Endothelial cell of umbilical vein (primary cell): Measurements from ENCODE around the gene MELTF. TPM values are rescaled to one million over a fixed set of nuclear protein-coding genes. Genes with fewer than 3 reads are reported as not detected.

Experiments
- BruUV-seq: library from RNA; stranded (reverse); fragments of 400-500 nt; replicated peaks from 2 replicates; lab custom pipeline; 2021; lab: Mats Ljungman, UMichigan
- CTCF ChIA-PET: fragments of 300-600, 350-600 bp; sonication (Branson Sonifier 250); formaldehyde crosslinking; loops from one replicate; lab custom pipeline; 2021; ENCODE audit warnings: antibody characterized with exemption, inconsistent platforms; lab: Charles Lee
- POLR2A ChIA-PET: fragments of 300-600, 350-600 bp; sonication (Branson Sonifier 250); formaldehyde crosslinking; loops from one replicate; lab custom pipeline; 2021; ENCODE audit warnings: antibody characterized with exemption, inconsistent platforms; lab: Charles Lee
- DNase-seq: peaks from one replicate; pipeline ENCODE4 v3.0.0-alpha.2; 2011; ENCODE audit warnings: low read depth, low spot score
- FAIRE-seq: peaks from 2 replicates; lab custom pipeline; 2011; peaks lifted over from hg19 to GRCh38; lab: Jason Lieb, UNC
- H2AFZ ChIP-seq: 2 replicates; pipeline ENCODE4 v1.6.0; 2012; ENCODE audit warnings: low read depth, low read length, control low read depth, inconsistent platforms
- H3K27ac ChIP-seq: 2 replicates; pipeline ENCODE4 v1.5.1; 2011; ENCODE audit warnings: low read depth, mild to moderate bottlenecking, control low read depth, low read length, moderate library complexity; ENCODE audit not compliant: insufficient read depth
- H3K27me3 ChIP-seq, 2 experiments: 2 replicates each; pipeline versions ENCODE4 v1.6.0 to v1.6.1; 2011; ENCODE audit warnings: low read length in 2 of 2, mixed read lengths in 1 of 2; ENCODE audit not compliant: control insufficient read depth in 2 of 2, insufficient read depth in 2 of 2
- H3K36me3 ChIP-seq, 2 experiments: 2 replicates in 1 of 2; 3 replicates in 1 of 2; pipeline ENCODE4 v1.5.1; 2011; ENCODE audit warnings: low read length in 2 of 2, mild to moderate bottlenecking in 1 of 2, moderate library complexity in 1 of 2; ENCODE audit not compliant: control insufficient read depth in 2 of 2, insufficient read depth in 2 of 2; ENCODE audit errors: extremely low read depth in 1 of 2
- H3K4me1 ChIP-seq: 3 replicates; pipeline ENCODE4 v1.5.1; 2011; ENCODE audit warnings: mild to moderate bottlenecking, low read length; ENCODE audit not compliant: control insufficient read depth, insufficient read depth; ENCODE audit errors: extremely low read depth
- H3K4me2 ChIP-seq: 2 replicates; pipeline ENCODE4 v1.6.1; 2011; ENCODE audit warnings: low read length, control low read depth, mixed read lengths; ENCODE audit not compliant: insufficient read depth
- H3K4me3 ChIP-seq, 3 experiments: fragments of 200-600 bp in 1 of 3; sonication (generic), shearing (Covaris generic) in 1 of 3; replicated peaks in 1 of 3; 2 replicates each; pipeline ENCODE4 v1.5.1; 2011 to 2016; ENCODE audit warnings: control low read depth in 3 of 3, low read length in 3 of 3, mild to moderate bottlenecking in 2 of 3, inconsistent platforms in 1 of 3, low read depth in 1 of 3, moderate library complexity in 1 of 3; ENCODE audit not compliant: insufficient read depth in 1 of 3
- H3K79me2 ChIP-seq: 2 replicates; pipeline ENCODE4 v1.6.0; 2012; ENCODE audit warnings: low read length, inconsistent platforms; ENCODE audit not compliant: control insufficient read depth, insufficient read depth
- H3K9ac ChIP-seq: replicated peaks from 2 replicates; pipeline ENCODE3; 2011; ENCODE audit warnings: low read length, control low read depth; ENCODE audit not compliant: insufficient read depth; ENCODE audit errors: extremely low read depth
- H3K9me1 ChIP-seq: replicated peaks from 3 replicates; pipeline ENCODE4 v1.6.0; 2011; ENCODE audit warnings: mild to moderate bottlenecking, low read length; ENCODE audit not compliant: control insufficient read depth, insufficient read depth; ENCODE audit errors: extremely low read depth
- H3K9me3 ChIP-seq: replicated peaks from 2 replicates; pipeline ENCODE4 v1.5.1; 2012; ENCODE audit warnings: low read length, inconsistent platforms; ENCODE audit not compliant: control insufficient read depth, insufficient read depth
- H4K20me1 ChIP-seq: replicated peaks from 2 replicates; pipeline ENCODE3; 2011; ENCODE audit warnings: mild to moderate bottlenecking, low read length; ENCODE audit not compliant: control insufficient read depth, insufficient read depth; ENCODE audit errors: extremely low read depth
- EZH2 ChIP-seq: IDR thresholded peaks from 2 replicates; pipeline ENCODE4 v1.6.1; 2012; ENCODE audit warnings: borderline replicate concordance, low read depth, mild to moderate bottlenecking, moderate library complexity, low read length, inconsistent platforms; ENCODE audit not compliant: severe bottlenecking
- FOS ChIP-seq: IDR thresholded peaks from 2 replicates; pipeline ENCODE4 v1.6.1; 2011; ENCODE audit warnings: mild to moderate bottlenecking, low read length, moderate library complexity, borderline replicate concordance; ENCODE audit not compliant: insufficient read depth
- GATA2 ChIP-seq: IDR thresholded peaks from 2 replicates; pipeline ENCODE4 v1.7.0; 2011; ENCODE audit warnings: low read depth, mild to moderate bottlenecking, moderate library complexity, mixed read lengths, low read length; ENCODE audit not compliant: insufficient read length, insufficient read depth
- JUN ChIP-seq: IDR thresholded peaks from 2 replicates; pipeline ENCODE4 v1.6.1; 2011; ENCODE audit warnings: borderline replicate concordance, low read depth; ENCODE audit not compliant: insufficient read length, insufficient read depth
- MAX ChIP-seq: IDR thresholded peaks from 2 replicates; pipeline ENCODE4 v1.6.1; 2011; ENCODE audit not compliant: insufficient read depth, insufficient read length
- MYC ChIP-seq: IDR thresholded peaks from one replicate; pipeline ENCODE4 v1.6.1; 2011; ENCODE audit warnings: mild to moderate bottlenecking, low read depth, low read length
- POLR2A ChIP-seq: IDR thresholded peaks from 2 replicates; pipeline ENCODE4 v1.6.1; 2012; ENCODE audit warnings: low read depth, mild to moderate bottlenecking, control low read depth, low read length
- POLR2AphosphoS5 ChIP-seq: IDR thresholded peaks from 2 replicates; pipeline ENCODE4 v1.6.1; 2012; ENCODE audit warnings: low read depth, mild to moderate bottlenecking, control low read depth, low read length, moderate library complexity; ENCODE audit not compliant: insufficient read depth
- dilution Hi-C: fragments of 300-500 bp; cut with MboI; formaldehyde crosslinking; loops from one replicate; pipeline ENCODE4 v1.15.0; 2019; ENCODE audit warnings: low sequenced_read_pairs; ENCODE audit not compliant: extremely low pct_ligation_motif_present
- intact Hi-C: fragments of 100-400 bp; cut with micrococcal nuclease; formaldehyde crosslinking; loops from one replicate; pipeline ENCODE4 v1.10.0; 2022
- polyA plus RNA-seq, 4 experiments: library from polyadenylated mRNA; depleted of rRNA in 3 of 4; stranded (reverse) in 3 of 4; unstranded in 1 of 4; fragments of >200 nt; gene quantifications; 2 replicates each; pipeline versions ENCODE4 v1.2.1 to v1.2.3, GENCODE V29; 2011 to 2012; ENCODE audit warnings: missing spikeins in 1 of 4
- total RNA-seq: library from RNA; stranded (reverse); gene quantifications from 2 replicates; pipeline ENCODE4 v1.2.3, GENCODE V29; 2021
- TF ChIP-seq, protein P1 (sequence below), 2 donors: IDR thresholded peaks; 1 replicate in 1 of 2; 2 replicates in 1 of 2; pipeline ENCODE4 v1.5.1; 2011; ENCODE audit warnings: low read length in 2 of 2, mild to moderate bottlenecking in 2 of 2, moderate library complexity in 2 of 2, control low read depth in 1 of 2, inconsistent platforms in 1 of 2, low read depth in 1 of 2; ENCODE audit not compliant: insufficient read depth in 1 of 2; ENCODE audit errors: extremely low read depth in 1 of 2

Gene MELTF
- total and polyA plus RNA-seq, 2 donors (not counting 3 experiments of a cell fraction or from before 2014, with no cell fraction given) = 0.59 to 2.3 TPM

GRCh38 chr3:196983186-196983585 lies 46.4 kb downstream of the MELTF start:
- Histone ChIP-seq H3K9me3 (no peaks in the 10 kb centered on the region), H3K4me2 (no peak overlapping the region), H3K9me1 (no peaks in the 10 kb centered on the region), H3K36me3 (no peaks in the 10 kb centered on the region), H3K27me3 (peaks cover 6 to 24% of the 10 kb centered on the region in 2 experiments), H2AFZ (no peak overlapping the region), H3K27ac (no peak overlapping the region), H3K4me3 (no peak overlapping the region), H4K20me1 (no peaks in the 10 kb centered on the region), H3K9ac (no peak overlapping the region), H3K79me2 (no peaks in the 10 kb centered on the region), H3K4me1 (no peaks in the 10 kb centered on the region)
- DNase-seq (no peak), FAIRE-seq (no peak)
- POLR2A ChIA-PET = no interaction called here
- no TSS peak for BruUV-seq
- dilution Hi-C loops (no loop called here), intact Hi-C loops (no loop called here)
- CTCF ChIA-PET = interaction anchor here (1.0 to 1.3 kb wide), 2 partner anchors 14 to 20 kb away, joined by 3 to 5 read pairs; no protein-coding TSS in a partner anchor
- no peak for TF ChIP-seq POLR2A
- TF ChIP-seq GATA2 = no peak
- no peak for TF ChIP-seq FOS
- no peak for TF ChIP-seq POLR2AphosphoS5
- no peak for TF ChIP-seq JUN
- no peak for TF ChIP-seq MAX
- TF ChIP-seq EZH2 = no peak

DNA sequence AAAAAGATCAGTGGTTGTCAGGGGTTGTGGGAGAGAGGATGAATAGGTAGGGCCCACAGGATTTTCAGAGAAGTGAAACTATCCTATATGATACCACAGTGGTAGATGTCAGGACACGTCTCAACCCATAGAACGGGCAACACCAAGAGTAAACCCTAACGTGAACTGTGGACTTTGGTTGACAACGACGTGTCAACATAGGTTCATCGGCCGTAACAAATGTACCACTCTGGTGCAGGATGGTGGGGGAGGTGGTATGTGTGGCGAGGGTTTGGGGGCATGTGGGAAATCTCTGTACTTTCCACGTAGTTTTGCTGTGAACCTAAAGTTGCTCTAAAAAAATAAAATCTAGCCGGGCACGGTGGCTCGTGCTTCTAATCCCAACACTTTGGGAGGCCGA lies 48.0 kb downstream of the MELTF start:
- Histone ChIP-seq H3K27me3 (peaks cover 4 to 19% of the 10 kb centered on the region in 2 experiments), H2AFZ (no peak overlapping the region), H3K4me1 (no peaks in the 10 kb centered on the region), H3K4me3 (no peak overlapping the region), H3K79me2 (no peaks in the 10 kb centered on the region), H3K9me1 (no peaks in the 10 kb centered on the region), H3K4me2 (no peak overlapping the region), H3K9me3 (no peaks in the 10 kb centered on the region), H3K27ac (no peak overlapping the region), H4K20me1 (no peaks in the 10 kb centered on the region), H3K9ac (no peak overlapping the region), H3K36me3 (no peaks in the 10 kb centered on the region)
- FAIRE-seq = no peak
- intact Hi-C loops (no loop called here), dilution Hi-C loops (no loop called here)
- BruUV-seq = no TSS peak
- TF ChIP-seq JUN = no peak
- no peak for TF ChIP-seq MYC
- no peak for TF ChIP-seq POLR2A
- TF ChIP-seq EZH2 = no peak
- TF ChIP-seq, protein P1, sequence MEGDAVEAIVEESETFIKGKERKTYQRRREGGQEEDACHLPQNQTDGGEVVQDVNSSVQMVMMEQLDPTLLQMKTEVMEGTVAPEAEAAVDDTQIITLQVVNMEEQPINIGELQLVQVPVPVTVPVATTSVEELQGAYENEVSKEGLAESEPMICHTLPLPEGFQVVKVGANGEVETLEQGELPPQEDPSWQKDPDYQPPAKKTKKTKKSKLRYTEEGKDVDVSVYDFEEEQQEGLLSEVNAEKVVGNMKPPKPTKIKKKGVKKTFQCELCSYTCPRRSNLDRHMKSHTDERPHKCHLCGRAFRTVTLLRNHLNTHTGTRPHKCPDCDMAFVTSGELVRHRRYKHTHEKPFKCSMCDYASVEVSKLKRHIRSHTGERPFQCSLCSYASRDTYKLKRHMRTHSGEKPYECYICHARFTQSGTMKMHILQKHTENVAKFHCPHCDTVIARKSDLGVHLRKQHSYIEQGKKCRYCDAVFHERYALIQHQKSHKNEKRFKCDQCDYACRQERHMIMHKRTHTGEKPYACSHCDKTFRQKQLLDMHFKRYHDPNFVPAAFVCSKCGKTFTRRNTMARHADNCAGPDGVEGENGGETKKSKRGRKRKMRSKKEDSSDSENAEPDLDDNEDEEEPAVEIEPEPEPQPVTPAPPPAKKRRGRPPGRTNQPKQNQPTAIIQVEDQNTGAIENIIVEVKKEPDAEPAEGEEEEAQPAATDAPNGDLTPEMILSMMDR (IDR thresholded peaks at IDR 0.05; ENCODE audit: extremely low read depth in 1 of 2, insufficient read depth in 1 of 2, low read depth in 1 of 2, low read length in 2 of 2) = no peak
- no peak for TF ChIP-seq FOS
- no peak for TF ChIP-seq GATA2
- TF ChIP-seq POLR2AphosphoS5 = no peak
- no peak for TF ChIP-seq MAX
- ChIA-PET CTCF (no interaction called here), POLR2A (no interaction called here)
- no peak for DNase-seq
